ENCODE measurements around the gene KIAA1755. TPM values are rescaled to one million over a fixed set of nuclear protein-coding genes. Genes with fewer than 3 reads are reported as not detected.

Gene KIAA1755
- total RNA-seq, 1 donor from 2014 or later = not detected

GRCh38 chr20:38216746-38217595, 43.6 kb downstream of the KIAA1755 start:
- TF ChIP-seq CTCF (IDR thresholded peaks at IDR 0.05; ENCODE audit: insufficient read depth, low read length, severe bottlenecking) = no peak
- H3K36me3 ChIP-seq (ENCODE audit: control insufficient read depth, insufficient read depth, low read length) = no peaks in the 10 kb centered on the region
- H3K27me3 ChIP-seq (ENCODE audit: control insufficient read depth, insufficient read depth, low read length) = no peaks in the 10 kb centered on the region
- H3K4me3 ChIP-seq (ENCODE audit: low read depth, low read length) = no peak overlapping the region
- FAIRE-seq (peak; percentile 43), DNase-seq (ENCODE audit: low read depth) (no peak)

- Histone ChIP-seq H3K4me3 (ENCODE audit: low read depth, low read length) (no peak overlapping the region), H3K36me3 (ENCODE audit: control insufficient read depth, insufficient read depth, low read length) (no peaks in the 10 kb centered on the region), H3K27me3 (ENCODE audit: control insufficient read depth, insufficient read depth, low read length) (no peaks in the 10 kb centered on the region)
- DNase-seq (ENCODE audit: low read depth) = no peak
- no peak for TF ChIP-seq CTCF (IDR thresholded peaks at IDR 0.05; ENCODE audit: insufficient read depth, low read length, severe bottlenecking)
- no peak for FAIRE-seq
Measured at GRCh38 chr20:38216201-38216600, 44.3 kb downstream of the KIAA1755 start.

- H3K27me3 ChIP-seq (ENCODE audit: control insufficient read depth, insufficient read depth, low read length) = no peaks in the 10 kb centered on the region
- FAIRE-seq (no peak), DNase-seq (ENCODE audit: low read depth) (no peak)
- no peak overlapping the region for H3K4me3 ChIP-seq (ENCODE audit: low read depth, low read length)
- H3K36me3 ChIP-seq (ENCODE audit: control insufficient read depth, insufficient read depth, low read length) = no peaks in the 10 kb centered on the region
- no peak for TF ChIP-seq CTCF (IDR thresholded peaks at IDR 0.05; ENCODE audit: insufficient read depth, low read length, severe bottlenecking)
Measured at GRCh38 chr20:38215194-38216182, 45.0 kb downstream of the KIAA1755 start.

GRCh38 chr20:38214256-38215193, 46.0 kb downstream of the KIAA1755 start:
- Histone ChIP-seq H3K4me3 (ENCODE audit: low read depth, low read length) (no peak overlapping the region), H3K27me3 (ENCODE audit: control insufficient read depth, insufficient read depth, low read length) (no peaks in the 10 kb centered on the region), H3K36me3 (ENCODE audit: control insufficient read depth, insufficient read depth, low read length) (no peaks in the 10 kb centered on the region)
- no peak for DNase-seq (ENCODE audit: low read depth)
- no peak for TF ChIP-seq CTCF (IDR thresholded peaks at IDR 0.05; ENCODE audit: insufficient read depth, low read length, severe bottlenecking)
- no peak for FAIRE-seq

- H3K27me3 ChIP-seq (ENCODE audit: control insufficient read depth, insufficient read depth, low read length) = no peaks in the 10 kb centered on the region
- TF ChIP-seq CTCF (IDR thresholded peaks at IDR 0.05; ENCODE audit: insufficient read depth, low read length, severe bottlenecking) = no peak
- no peaks in the 10 kb centered on the region for H3K36me3 ChIP-seq (ENCODE audit: control insufficient read depth, insufficient read depth, low read length)
- FAIRE-seq (no peak), DNase-seq (ENCODE audit: low read depth) (no peak)
- no peak overlapping the region for H3K4me3 ChIP-seq (ENCODE audit: low read depth, low read length)
Measured at GRCh38 chr20:38213607-38213940, 47.0 kb downstream of the KIAA1755 start.

Measured in bronchial epithelial cell (primary cell).